ENCODE data around the gene NTN1. TPM values are rescaled to one million over a fixed set of nuclear protein-coding genes. Genes with fewer than 3 reads are reported as not detected.
A peak's percentile ranks its signal among the peaks of the same experiment; 100 is the strongest.

The NTN1 gene
- total and polyA plus RNA-seq, 2 experiments from 2014 or later = 0.11 to 0.21 TPM

DNA sequence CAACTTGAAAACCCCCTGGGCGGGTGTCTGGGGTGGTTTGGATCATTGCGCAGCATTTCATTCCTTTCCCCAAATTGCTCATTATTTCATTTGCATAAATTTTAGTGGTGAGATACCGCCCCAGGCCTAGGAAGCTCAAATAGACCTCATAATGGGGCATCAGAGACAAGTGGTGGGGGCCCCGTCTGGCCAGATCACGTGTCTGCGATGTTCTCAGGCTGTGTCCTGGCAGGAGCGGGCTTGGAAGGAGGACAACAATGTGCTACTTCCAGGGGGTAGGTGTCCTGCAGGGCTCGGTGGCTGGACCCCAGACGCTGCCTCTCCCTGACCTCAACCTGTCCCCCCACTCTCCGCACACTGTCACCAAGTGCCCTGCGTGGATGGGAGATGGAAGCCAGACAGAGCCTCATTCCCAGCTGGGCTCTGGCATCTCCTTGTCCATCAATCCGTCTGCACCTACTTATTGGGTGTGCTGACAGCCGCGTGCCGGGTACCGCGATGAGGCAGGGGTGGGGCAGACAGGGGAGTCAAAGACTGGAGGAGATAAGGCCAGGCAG, 116.9 kb downstream of the NTN1 start:
- H3K9me2 ChIP-seq (ENCODE audit: insufficient read depth) = no peaks in the 10 kb centered on the region
- H3K27me3 ChIP-seq (replicated peaks; ENCODE audit: insufficient read depth) = no peaks in the 10 kb centered on the region
- H3K4me2 ChIP-seq (ENCODE audit: unreplicated experiment) = no peak overlapping the region
- H3K79me2 ChIP-seq (ENCODE audit: insufficient read depth) = no peaks in the 10 kb centered on the region
- no peak for DNase-seq
- no peak overlapping the region for H3K27ac ChIP-seq
- no peaks in the 10 kb centered on the region for H3K36me3 ChIP-seq (ENCODE audit: low read depth)
- no peak for TF ChIP-seq EZH2phosphoT487 (IDR thresholded peaks at IDR 0.05; ENCODE audit: insufficient read depth, low read depth)
- no peak for TF ChIP-seq EZH2 (IDR thresholded peaks at IDR 0.05; ENCODE audit: insufficient read depth, poor library complexity, severe bottlenecking)
- no peak overlapping the region for H3K9ac ChIP-seq
- no peak overlapping the region for H2AFZ ChIP-seq
- H3K4me3 ChIP-seq = no peak overlapping the region
- in situ Hi-C loops (cut with MboI) = no loop called here
- H3K9me3 ChIP-seq (ENCODE audit: low read depth) = no peaks in the 10 kb centered on the region
- no peaks in the 10 kb centered on the region for H4K20me1 ChIP-seq (ENCODE audit: insufficient read depth)
- WGBS, 2 experiments (ENCODE audit: low coverage in 1 of 2, low lambda C conversion rate in 2 of 2, missing lambda C conversion rate in 2 of 2) = 43 to 46% methylated on average over 17 of the region's 17 CpGs
- H3F3A ChIP-seq (ENCODE audit: insufficient read depth) = no peaks in the 10 kb centered on the region
- no peaks in the 10 kb centered on the region for H3K4me1 ChIP-seq (ENCODE audit: insufficient read depth)

- TF ChIP-seq EZH2 (IDR thresholded peaks at IDR 0.05; ENCODE audit: insufficient read depth, poor library complexity, severe bottlenecking) (no peak), EZH2phosphoT487 (IDR thresholded peaks at IDR 0.05; ENCODE audit: insufficient read depth, low read depth) (no peak)
- H3K9ac ChIP-seq = no peak overlapping the region
- no peaks in the 10 kb centered on the region for H4K20me1 ChIP-seq (ENCODE audit: insufficient read depth)
- H3F3A ChIP-seq (ENCODE audit: insufficient read depth) = no peaks in the 10 kb centered on the region
- 63 to 65% methylated on average over 2 of the region's 2 CpGs for WGBS, 2 experiments (ENCODE audit: low coverage in 1 of 2, low lambda C conversion rate in 2 of 2, missing lambda C conversion rate in 2 of 2)
- H3K27ac ChIP-seq = no peak overlapping the region
- H3K79me2 ChIP-seq (ENCODE audit: insufficient read depth) = no peaks in the 10 kb centered on the region
- DNase-seq = no peak
- no peaks in the 10 kb centered on the region for H3K9me2 ChIP-seq (ENCODE audit: insufficient read depth)
- H3K27me3 ChIP-seq (replicated peaks; ENCODE audit: insufficient read depth) = no peaks in the 10 kb centered on the region; the same call in 1 of the 2 replicates
- H2AFZ ChIP-seq = no peak overlapping the region
- no peaks in the 10 kb centered on the region for H3K36me3 ChIP-seq (ENCODE audit: low read depth)
- H3K4me3 ChIP-seq = no peak overlapping the region
- H3K4me1 ChIP-seq (ENCODE audit: insufficient read depth) = no peaks in the 10 kb centered on the region
- H3K4me2 ChIP-seq (ENCODE audit: unreplicated experiment) = no peak overlapping the region
- no peaks in the 10 kb centered on the region for H3K9me3 ChIP-seq (ENCODE audit: low read depth)
- in situ Hi-C loops (cut with MboI) = no loop called here
Observed at GRCh38 chr17:9139695-9140094, 118.4 kb downstream of the NTN1 start.

DNA sequence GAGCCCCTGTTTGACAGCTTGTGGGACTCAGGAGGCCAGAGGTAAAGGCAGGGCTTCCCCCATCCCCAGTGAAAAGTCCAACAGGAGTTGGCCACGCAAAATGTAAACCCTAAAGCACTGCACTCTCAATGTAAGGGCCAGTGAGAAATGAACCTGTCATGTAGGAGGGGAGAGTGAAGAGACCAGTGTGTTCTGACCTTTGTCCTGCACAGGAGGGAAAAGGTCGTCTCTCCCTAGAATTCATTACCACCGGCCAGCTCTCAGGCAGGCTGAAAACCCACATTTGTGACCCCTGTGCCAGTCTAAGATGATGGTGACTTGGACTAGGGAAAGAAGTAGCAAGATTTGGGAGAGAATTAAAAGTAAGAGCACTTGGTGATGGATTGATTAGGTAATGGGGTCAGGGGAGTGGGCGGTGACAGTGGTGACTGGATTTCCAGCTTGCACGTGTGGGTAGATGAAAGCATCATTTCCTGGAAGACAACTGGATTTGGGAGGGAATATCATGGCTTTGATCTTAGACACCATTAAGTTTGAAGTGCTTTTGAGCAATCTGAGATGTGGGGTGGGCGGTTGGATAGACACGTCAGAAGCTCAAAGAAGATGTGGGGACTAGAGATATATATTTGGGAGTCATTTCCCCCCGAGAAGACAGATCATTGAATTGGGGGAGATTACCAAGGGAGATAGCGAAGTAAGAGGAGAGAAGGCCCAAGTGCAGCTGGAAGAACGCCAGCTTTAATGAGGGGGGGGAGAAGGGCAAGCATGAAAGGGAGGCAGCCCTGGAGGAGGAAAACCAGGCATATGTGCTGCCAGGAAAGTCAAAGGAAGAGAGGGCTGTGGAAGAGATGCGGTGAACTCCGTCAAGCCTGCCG, 119.5 kb downstream of the NTN1 start:
- Histone ChIP-seq H4K20me1 (ENCODE audit: insufficient read depth) (no peaks in the 10 kb centered on the region), H3F3A (ENCODE audit: insufficient read depth) (no peaks in the 10 kb centered on the region), H2AFZ (no peak overlapping the region), H3K4me2 (ENCODE audit: unreplicated experiment) (no peak overlapping the region), H3K36me3 (ENCODE audit: low read depth) (no peaks in the 10 kb centered on the region), H3K9me3 (ENCODE audit: low read depth) (no peaks in the 10 kb centered on the region), H3K9ac (no peak overlapping the region), H3K79me2 (ENCODE audit: insufficient read depth) (no peaks in the 10 kb centered on the region), H3K9me2 (ENCODE audit: insufficient read depth) (no peaks in the 10 kb centered on the region), H3K4me3 (no peak overlapping the region), H3K27me3 (replicated peaks; ENCODE audit: insufficient read depth) (no peaks in the 10 kb centered on the region; the same call in none of the 2 replicates), H3K27ac (no peak overlapping the region), H3K4me1 (ENCODE audit: insufficient read depth) (no peaks in the 10 kb centered on the region)
- 71% methylated on average over 13 of the region's 13 CpGs for WGBS, 2 experiments (ENCODE audit: low coverage in 1 of 2, low lambda C conversion rate in 2 of 2, missing lambda C conversion rate in 2 of 2)
- TF ChIP-seq EZH2phosphoT487 (IDR thresholded peaks at IDR 0.05; ENCODE audit: insufficient read depth, low read depth) (no peak), EZH2 (IDR thresholded peaks at IDR 0.05; ENCODE audit: insufficient read depth, poor library complexity, severe bottlenecking) (no peak)
- in situ Hi-C loops (cut with MboI) = no loop called here
- peak; percentile 18 for DNase-seq

- Histone ChIP-seq H3F3A (ENCODE audit: insufficient read depth) (no peaks in the 10 kb centered on the region), H3K4me2 (ENCODE audit: unreplicated experiment) (no peak overlapping the region), H3K9ac (no peak overlapping the region), H3K9me3 (ENCODE audit: low read depth) (no peaks in the 10 kb centered on the region), H3K36me3 (ENCODE audit: low read depth) (no peaks in the 10 kb centered on the region), H3K27ac (no peak overlapping the region), H3K4me1 (ENCODE audit: insufficient read depth) (no peaks in the 10 kb centered on the region), H3K4me3 (no peak overlapping the region), H3K9me2 (ENCODE audit: insufficient read depth) (no peaks in the 10 kb centered on the region), H3K79me2 (ENCODE audit: insufficient read depth) (no peaks in the 10 kb centered on the region), H3K27me3 (replicated peaks; ENCODE audit: insufficient read depth) (no peaks in the 10 kb centered on the region; the same call in none of the 2 replicates), H2AFZ (no peak overlapping the region), H4K20me1 (ENCODE audit: insufficient read depth) (no peaks in the 10 kb centered on the region)
- in situ Hi-C loops (cut with MboI) = no loop called here
- TF ChIP-seq EZH2phosphoT487 (IDR thresholded peaks at IDR 0.05; ENCODE audit: insufficient read depth, low read depth) = no peak
- TF ChIP-seq EZH2 (IDR thresholded peaks at IDR 0.05; ENCODE audit: insufficient read depth, poor library complexity, severe bottlenecking) = no peak
- DNase-seq = no peak
- WGBS, 2 experiments (ENCODE audit: low coverage in 1 of 2, low lambda C conversion rate in 2 of 2, missing lambda C conversion rate in 2 of 2) = 77 to 87% methylated on average over 4 of the region's 4 CpGs
Observed at GRCh38 chr17:9141425-9141753, 120.1 kb downstream of the NTN1 start.
